ENCODE measurements around the gene RNF135. TPM values are rescaled to one million over a fixed set of nuclear protein-coding genes. Genes with fewer than 3 reads are reported as not detected.
A peak's percentile ranks its signal among the peaks of the same experiment; 100 is the strongest.
"Not testable (repeated sequence)": the region's sequence is repeated elsewhere in the genome, so short reads cannot be mapped to it uniquely, and the experiment has no call there.

Gene RNF135
- total RNA-seq, 2 experiments from 2014 or later = 4.9 to 6.1 TPM

DNA sequence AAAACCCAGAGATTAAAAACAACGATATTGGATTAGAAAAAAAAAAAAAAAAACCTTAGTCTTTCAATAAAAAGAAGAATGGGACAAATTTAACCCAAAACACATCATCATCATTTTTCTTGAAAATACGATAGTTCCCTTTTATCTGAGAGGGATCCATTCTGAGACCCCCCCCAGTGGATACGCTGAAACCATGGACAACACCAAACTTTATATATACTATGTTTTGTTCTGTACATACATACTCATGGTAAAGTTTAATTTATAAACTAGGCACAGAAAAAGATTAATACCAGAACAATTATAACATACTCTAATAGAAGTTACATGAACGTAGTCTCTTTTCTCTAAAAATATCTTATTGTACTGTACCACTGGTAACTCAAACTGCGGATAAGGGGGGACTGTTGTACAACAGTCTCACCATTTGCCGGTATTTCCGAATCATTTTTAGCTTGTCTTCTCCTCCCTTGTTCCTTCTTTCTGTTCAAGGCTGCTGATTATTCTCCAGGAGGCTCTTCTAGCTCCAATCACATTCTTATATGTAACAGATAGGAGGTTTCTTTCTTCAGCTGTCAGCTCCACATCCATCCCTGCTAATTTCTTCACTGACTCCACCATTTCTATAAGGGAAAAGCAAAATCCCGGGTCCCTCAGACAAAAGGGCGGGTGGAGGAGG is 37.0 kb downstream of the RNF135 start:
- Mint-ChIP-seq H3K27ac (peak overlapping the region; percentile 14), H3K36me3 (peaks cover 2% of the 10 kb centered on the region), H3K4me1 (peaks cover 15% of the 10 kb centered on the region), H3K4me3 (peak overlapping the region; percentile 83), H3K27me3 (peaks cover 27% of the 10 kb centered on the region), H3K9me3 (peaks cover 4% of the 10 kb centered on the region)
- no peak for DNase-seq

- DNase-seq = peak; percentile 59
- Mint-ChIP-seq H3K36me3 (peaks cover 2% of the 10 kb centered on the region), H3K27ac (peak overlapping the region; percentile 40), H3K4me1 (peaks cover 15% of the 10 kb centered on the region), H3K27me3 (peaks cover 27% of the 10 kb centered on the region), H3K9me3 (peaks cover 4% of the 10 kb centered on the region), H3K4me3 (peak overlapping the region; percentile 83)
These were observed 37.7 kb downstream of the RNF135 start for GRCh38 chr17:31008374-31009041.

DNA sequence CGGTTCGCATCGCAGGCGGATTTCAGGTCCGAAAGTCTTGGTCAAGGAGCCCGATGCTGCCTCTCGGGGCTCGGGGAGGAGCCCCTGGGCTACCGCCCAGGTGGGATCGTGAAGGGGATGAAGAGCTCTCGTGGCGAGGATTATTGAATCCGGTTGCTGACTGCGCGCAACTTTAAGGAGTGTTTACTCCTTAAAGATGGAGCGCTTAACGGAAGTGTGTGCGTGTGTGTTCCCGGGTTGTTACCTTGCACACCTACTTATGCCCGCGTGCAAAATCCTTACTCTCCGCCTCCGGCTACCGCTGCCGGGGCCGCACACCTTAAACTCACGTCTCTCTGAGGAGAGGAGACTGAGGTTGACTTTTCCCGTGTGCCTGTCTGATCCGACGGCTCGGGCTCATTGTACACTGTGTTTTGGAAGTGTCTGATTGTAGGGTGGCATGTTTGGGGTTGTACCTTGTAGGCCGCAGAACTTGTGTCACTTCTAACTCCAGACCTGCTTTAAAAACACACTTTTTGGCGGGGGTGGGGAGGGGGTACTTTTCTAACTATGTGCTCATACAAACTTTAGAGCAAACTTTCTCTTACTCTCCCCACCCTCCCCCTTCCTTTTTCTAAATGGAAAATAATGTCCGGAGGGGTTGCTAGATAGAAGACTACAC is 38.3 kb downstream of the RNF135 start:
- not testable (repeated sequence) for H3K36me3 Mint-ChIP-seq
- DNase-seq = peak; percentile 4

DNA sequence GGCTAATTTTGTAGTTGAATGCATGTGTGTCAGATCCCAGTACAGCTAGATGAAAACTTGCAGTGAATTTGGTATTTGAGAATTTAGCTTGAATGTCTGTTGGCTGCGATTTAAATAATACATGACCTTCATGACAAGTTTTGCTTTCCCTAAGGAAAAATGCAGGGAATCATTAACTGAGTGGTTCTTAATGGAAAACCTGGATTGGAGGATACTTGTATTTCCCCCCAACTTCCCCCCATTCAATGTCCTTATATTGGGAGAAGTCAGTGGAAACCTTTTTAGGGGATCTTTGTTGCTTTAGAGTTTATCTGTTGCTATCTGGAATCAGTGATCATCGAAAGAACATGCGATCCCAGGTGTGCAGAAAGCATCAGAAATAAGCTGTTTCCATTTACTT is 39.2 kb downstream of the RNF135 start:
- H3K4me1 Mint-ChIP-seq = peaks cover 15% of the 10 kb centered on the region
- not testable (repeated sequence) for H3K4me3 Mint-ChIP-seq, DNase-seq, H3K9me3 Mint-ChIP-seq, H3K27ac Mint-ChIP-seq, H3K36me3 Mint-ChIP-seq
- H3K27me3 Mint-ChIP-seq = peaks cover 27% of the 10 kb centered on the region

More for the DNA sequence above, 38.3 kb downstream of the RNF135 start:
- Mint-ChIP-seq H3K27me3 (peaks cover 27% of the 10 kb centered on the region), H3K4me3 (peak overlapping the region; percentile 83), H3K27ac (peak overlapping the region; percentile 40), H3K4me1 (peaks cover 15% of the 10 kb centered on the region)
- H3K9me3 Mint-ChIP-seq = not testable (repeated sequence)

- H3K36me3 Mint-ChIP-seq = no peaks in the 10 kb centered on the region
- no peaks in the 10 kb centered on the region for H3K9me3 Mint-ChIP-seq
- H3K4me1 Mint-ChIP-seq = peaks cover 6% of the 10 kb centered on the region
- DNase-seq = no peak
- H3K27ac Mint-ChIP-seq = no peak overlapping the region
- H3K4me3 Mint-ChIP-seq = no peak overlapping the region
- H3K27me3 Mint-ChIP-seq = peaks cover 16% of the 10 kb centered on the region
These were observed 43.0 kb downstream of the RNF135 start for GRCh38 chr17:31013844-31014243.

- no peak overlapping the region for H3K4me3 Mint-ChIP-seq
- DNase-seq = no peak
- no peaks in the 10 kb centered on the region for H3K4me1 Mint-ChIP-seq
- peaks cover 8% of the 10 kb centered on the region for H3K27me3 Mint-ChIP-seq
- H3K27ac Mint-ChIP-seq = no peak overlapping the region
- H3K36me3 Mint-ChIP-seq = no peaks in the 10 kb centered on the region
- H3K9me3 Mint-ChIP-seq = no peaks in the 10 kb centered on the region
These were observed 44.8 kb downstream of the RNF135 start for GRCh38 chr17:31015639-31016038.

- peaks cover 5% of the 10 kb centered on the region for H3K27me3 Mint-ChIP-seq
- H3K4me3 Mint-ChIP-seq = no peak overlapping the region
- no peak for DNase-seq
- no peaks in the 10 kb centered on the region for H3K9me3 Mint-ChIP-seq
- H3K27ac Mint-ChIP-seq = no peak overlapping the region
- H3K36me3 Mint-ChIP-seq = no peaks in the 10 kb centered on the region
- no peaks in the 10 kb centered on the region for H3K4me1 Mint-ChIP-seq
These were observed 48.2 kb downstream of the RNF135 start for GRCh38 chr17:31019004-31019403.

DNA sequence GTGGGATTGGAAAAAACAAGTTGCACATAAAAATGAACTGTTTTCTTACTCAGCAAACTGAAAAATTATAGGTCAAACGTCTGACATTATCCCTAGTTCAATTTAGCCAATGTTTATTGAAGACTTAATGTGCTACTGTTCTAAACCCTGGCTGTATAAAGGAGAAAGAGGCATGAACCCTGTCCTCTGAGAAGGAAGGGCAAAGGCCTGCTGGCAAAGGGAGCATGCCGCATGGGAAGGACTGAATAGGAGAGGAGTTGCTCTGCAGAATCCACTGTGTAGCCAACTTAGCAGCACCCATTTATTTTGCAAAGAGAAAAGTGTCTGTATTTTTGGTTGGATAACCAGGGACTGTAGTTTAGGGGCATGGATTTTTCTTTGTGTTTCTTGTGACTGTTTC is 52.3 kb downstream of the RNF135 start:
- H3K4me1 Mint-ChIP-seq, H3K4me3 Mint-ChIP-seq, H3K9me3 Mint-ChIP-seq, H3K27me3 Mint-ChIP-seq, H3K27ac Mint-ChIP-seq, DNase-seq, H3K36me3 Mint-ChIP-seq: not testable (repeated sequence)

DNA sequence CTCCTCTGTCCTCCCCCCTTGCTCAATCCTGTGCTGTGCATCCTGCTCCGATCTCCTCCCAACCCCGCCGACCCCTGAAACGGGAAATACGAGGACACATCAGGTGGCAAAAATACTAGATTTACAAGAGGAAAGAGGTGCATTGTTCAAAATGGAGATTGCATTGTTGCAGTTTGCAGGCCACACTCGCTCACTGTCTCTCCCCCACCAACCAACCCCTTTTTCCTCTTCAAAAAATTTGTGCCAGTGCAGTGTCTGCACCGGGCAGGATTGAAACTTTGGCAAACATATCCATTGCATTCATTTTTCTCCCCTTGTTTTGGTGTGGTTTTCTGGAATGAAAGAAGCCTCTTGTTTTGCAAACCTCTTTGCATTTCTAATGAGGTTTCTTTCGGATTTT is 61.0 kb downstream of the RNF135 start:
- H3K27ac Mint-ChIP-seq = no peak overlapping the region
- no peaks in the 10 kb centered on the region for H3K27me3 Mint-ChIP-seq
- no peak for DNase-seq
- no peak overlapping the region for H3K4me3 Mint-ChIP-seq
- H3K9me3 Mint-ChIP-seq = no peaks in the 10 kb centered on the region
- no peaks in the 10 kb centered on the region for H3K36me3 Mint-ChIP-seq
- no peaks in the 10 kb centered on the region for H3K4me1 Mint-ChIP-seq

- H3K36me3 Mint-ChIP-seq, DNase-seq, H3K27me3 Mint-ChIP-seq, H3K4me1 Mint-ChIP-seq, H3K9me3 Mint-ChIP-seq, H3K27ac Mint-ChIP-seq, H3K4me3 Mint-ChIP-seq: not testable (repeated sequence)
These were observed 64.8 kb downstream of the RNF135 start for GRCh38 chr17:31035611-31036010.

DNA sequence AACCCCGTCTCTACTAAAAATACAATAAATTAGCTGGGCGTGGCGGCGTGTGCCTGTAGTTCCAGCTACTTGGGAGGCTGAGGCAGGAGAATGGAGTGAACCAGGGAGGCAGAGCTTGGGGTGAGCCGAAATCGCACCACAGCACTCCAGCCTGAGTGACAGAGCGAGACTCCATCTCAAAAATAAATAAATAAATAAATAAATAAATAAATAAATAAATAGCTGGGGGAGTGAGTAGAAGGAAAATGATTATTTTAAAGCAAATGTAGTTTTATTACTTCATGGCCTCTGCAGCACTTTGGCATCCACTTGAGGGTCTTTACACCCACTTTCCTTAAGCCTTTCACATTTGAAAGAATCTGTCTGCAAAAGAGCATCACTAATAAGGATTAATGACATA is 70.0 kb downstream of the RNF135 start:
- not testable (repeated sequence) for H3K4me1 Mint-ChIP-seq, H3K36me3 Mint-ChIP-seq, DNase-seq, H3K27ac Mint-ChIP-seq, H3K27me3 Mint-ChIP-seq, H3K9me3 Mint-ChIP-seq, H3K4me3 Mint-ChIP-seq

GRCh38 chr17:31042378-31042777 is 71.5 kb downstream of the RNF135 start:
- not testable (repeated sequence) for DNase-seq, H3K36me3 Mint-ChIP-seq, H3K27me3 Mint-ChIP-seq, H3K4me3 Mint-ChIP-seq, H3K27ac Mint-ChIP-seq, H3K4me1 Mint-ChIP-seq, H3K9me3 Mint-ChIP-seq

- not testable (repeated sequence) for H3K4me3 Mint-ChIP-seq, H3K27ac Mint-ChIP-seq, H3K27me3 Mint-ChIP-seq, H3K36me3 Mint-ChIP-seq, H3K4me1 Mint-ChIP-seq, DNase-seq, H3K9me3 Mint-ChIP-seq
These were observed 76.1 kb downstream of the RNF135 start for GRCh38 chr17:31046856-31047425.

DNA sequence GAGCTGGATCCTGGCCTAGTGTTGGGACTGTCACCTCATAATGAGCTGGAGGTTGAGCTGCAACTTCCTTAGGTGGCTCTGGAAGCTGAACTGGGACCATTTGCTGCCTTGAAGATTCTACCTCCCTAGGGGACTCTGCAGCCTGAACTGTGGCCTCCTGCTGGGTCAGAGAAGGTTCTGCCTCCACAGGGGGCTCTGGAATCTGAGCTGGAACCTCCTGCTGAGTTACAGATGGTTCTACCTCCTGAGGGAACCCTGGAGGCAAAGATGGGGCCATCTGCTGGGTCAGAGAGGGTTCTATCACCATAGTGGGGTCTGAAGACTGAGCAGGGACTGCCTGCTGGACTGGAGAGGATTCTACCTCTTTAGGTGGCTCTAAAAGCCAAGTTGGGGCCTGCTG is 77.3 kb downstream of the RNF135 start:
- Mint-ChIP-seq H3K27me3 (no peaks in the 10 kb centered on the region), H3K36me3 (no peaks in the 10 kb centered on the region), H3K27ac (no peak overlapping the region), H3K4me3 (no peak overlapping the region), H3K9me3 (no peaks in the 10 kb centered on the region), H3K4me1 (peaks cover 5% of the 10 kb centered on the region)
- DNase-seq = no peak

- no peak overlapping the region for H3K4me3 Mint-ChIP-seq
- no peaks in the 10 kb centered on the region for H3K36me3 Mint-ChIP-seq
- H3K9me3 Mint-ChIP-seq = no peaks in the 10 kb centered on the region
- H3K27ac Mint-ChIP-seq = no peak overlapping the region
- H3K4me1 Mint-ChIP-seq = peaks cover 5% of the 10 kb centered on the region
- H3K27me3 Mint-ChIP-seq = no peaks in the 10 kb centered on the region
- DNase-seq = no peak
These were observed 77.9 kb downstream of the RNF135 start for GRCh38 chr17:31048780-31049179.

Measured in activated naive CD8-positive, alpha-beta T cell treated with anti-CD3 and anti-CD28 coated beads for 36 hours (primary cell).